GM12878 (cell line): ENCODE measurements around the gene AEBP2. TPM values are rescaled to one million over a fixed set of nuclear protein-coding genes. Genes with fewer than 3 reads are reported as not detected.

Source experiments
- ATAC-seq: fragments of 200-7000 bp; cut with Tn5 transposase; 3 replicates; pipeline ENCODE4 v1.9.1; 2020; ENCODE audit warnings: mild to moderate bottlenecking, moderate library complexity
- BruUV-seq: library from RNA; stranded (reverse); fragments of 400-500 nt; replicated peaks from 2 replicates; lab custom pipeline; 2021; lab: Mats Ljungman, UMichigan
- CTCF ChIA-PET: fragments of 300-600 bp; sonication (Branson Sonifier 250); formaldehyde crosslinking; extraction: SDS; loops from one replicate; lab custom pipeline; 2021; ENCODE audit warnings: inconsistent platforms; lab: Yijun Ruan, JAX
- POLR2A ChIA-PET: fragments of 350-600 bp; formaldehyde crosslinking; extraction: SDS; loops from one replicate; lab custom pipeline; 2021; ENCODE audit warnings: inconsistent platforms; lab: Charles Lee
- RAD21 ChIA-PET: fragments of 300-600 bp; sonication (Branson Sonifier 250); formaldehyde crosslinking; loops from one replicate; lab custom pipeline; 2023; ENCODE audit warnings: antibody characterized with exemption; ENCODE audit not compliant: unreplicated experiment; lab: Charles Lee
- SMC1A ChIA-PET: fragments of 300-600 bp; sonication (Branson Sonifier 250); formaldehyde crosslinking; loops from one replicate; lab custom pipeline; 2023; ENCODE audit not compliant: unreplicated experiment, uncharacterized antibody; lab: Charles Lee
- DNase-seq: peaks from one replicate; pipeline ENCODE4 v3.0.0-alpha.2; 2011; ENCODE audit warnings: low read depth, low spot score
- FAIRE-seq: peaks from 3 replicates; lab custom pipeline; 2011; peaks lifted over from hg19 to GRCh38; lab: Jason Lieb, UNC
- H2AFZ ChIP-seq: 2 replicates; pipeline ENCODE4 v1.6.0; 2011; ENCODE audit warnings: low read depth, low read length, control low read depth; ENCODE audit not compliant: control insufficient read depth
- H3K27ac ChIP-seq: 2 replicates; pipeline ENCODE4 v1.5.1; 2011; ENCODE audit warnings: control low read depth; ENCODE audit not compliant: control insufficient read depth, insufficient read depth
- H3K27me3 ChIP-seq, 2 experiments: replicated peaks in 1 of 2; 2 replicates each; pipeline versions ENCODE4 v1.6.0 to v1.6.1; 2011; ENCODE audit warnings: low read length in 1 of 2; ENCODE audit not compliant: control insufficient read depth in 2 of 2, insufficient read depth in 2 of 2
- H3K36me3 ChIP-seq, 2 experiments: 2 replicates each; pipeline ENCODE4 v1.5.1; 2011; ENCODE audit warnings: low read length in 1 of 2; ENCODE audit not compliant: control insufficient read depth in 2 of 2, insufficient read depth in 2 of 2
- H3K4me1 ChIP-seq: 2 replicates; pipeline ENCODE4 v1.6.1; 2011; ENCODE audit warnings: mild to moderate bottlenecking, low read length, moderate library complexity, mixed read lengths; ENCODE audit not compliant: control insufficient read depth, insufficient read depth
- H3K4me2 ChIP-seq: 2 replicates; pipeline ENCODE4 v1.6.0; 2011; ENCODE audit warnings: control low read depth; ENCODE audit not compliant: control insufficient read depth, insufficient read depth
- H3K4me3 ChIP-seq: fragments of 200-600 bp; sonication (generic); 2 replicates; pipeline ENCODE4 v1.5.1; 2016
- H3K79me2 ChIP-seq: 2 replicates; pipeline ENCODE4 v1.6.0; 2011; ENCODE audit warnings: low read length; ENCODE audit not compliant: control insufficient read depth, insufficient read depth
- H3K9ac ChIP-seq: 2 replicates; pipeline ENCODE4 v1.8.0; 2011; ENCODE audit warnings: low read length, control low read depth, mixed read lengths; ENCODE audit not compliant: control insufficient read depth, insufficient read depth
- H3K9me3 ChIP-seq: replicated peaks from 3 replicates; pipeline ENCODE4 v1.5.1; 2011; ENCODE audit warnings: mild to moderate bottlenecking, low read length; ENCODE audit not compliant: control insufficient read depth, insufficient read depth
- H4K20me1 ChIP-seq: 2 replicates; pipeline ENCODE4 v1.6.0; 2011; ENCODE audit not compliant: control insufficient read depth, insufficient read depth
- EZH2 ChIP-seq: IDR thresholded peaks from 2 replicates; pipeline ENCODE4 v1.6.1; 2012; ENCODE audit warnings: low read depth, mild to moderate bottlenecking, control low read depth, inconsistent platforms, low read length, borderline replicate concordance; ENCODE audit not compliant: control insufficient read depth
- GATAD2B ChIP-seq: fragments of 450-650 bp; conservative IDR thresholded peaks from 2 replicates; pipeline ENCODE4 v1.6.1; 2017; ENCODE audit warnings: low read depth, mild to moderate bottlenecking, moderate library complexity
- IKZF1 ChIP-seq: fragments of 450-650 bp; conservative IDR thresholded peaks from 2 replicates; pipeline ENCODE4 v1.6.1; 2017; ENCODE audit warnings: antibody characterized with exemption, mild to moderate bottlenecking
- JUND ChIP-seq: IDR thresholded peaks from 2 replicates; pipeline ENCODE4 v1.6.1; 2012; ENCODE audit warnings: low read depth, mild to moderate bottlenecking, low read length, improper control_type of control experiment, moderate library complexity
- KDM1A ChIP-seq: fragments of 200-600 bp; sonication (generic); IDR thresholded peaks from 2 replicates; pipeline ENCODE4 v1.6.1; 2016; ENCODE audit warnings: borderline replicate concordance
- MYC ChIP-seq: IDR thresholded peaks from 2 replicates; pipeline ENCODE4 v1.6.1; 2011; ENCODE audit warnings: mild to moderate bottlenecking, low read length, moderate library complexity, inconsistent platforms; ENCODE audit not compliant: insufficient read depth, insufficient replicate concordance, insufficient read length, severe bottlenecking
- NFYB ChIP-seq: IDR thresholded peaks from 2 replicates; pipeline ENCODE4 v1.6.1; 2011; ENCODE audit warnings: low read depth, mild to moderate bottlenecking, low read length, improper control_type of control experiment, moderate library complexity; ENCODE audit not compliant: insufficient read depth
- TBL1XR1 ChIP-seq: IDR thresholded peaks from 2 replicates; pipeline ENCODE4 v1.6.1; 2012; ENCODE audit warnings: low read depth, low read length, improper control_type of control experiment
- ZBTB4 ChIP-seq: fragments of 450-650 bp; formaldehyde crosslinking; IDR thresholded peaks from 2 replicates; pipeline ENCODE4 v1.4.0; 2022; ENCODE audit warnings: mild to moderate bottlenecking, moderate library complexity
- ZNF217 ChIP-seq: fragments of 450-650 bp; IDR thresholded peaks from 2 replicates; pipeline ENCODE4 v1.6.1; 2017; ENCODE audit warnings: antibody characterized with exemption, mild to moderate bottlenecking
- ZNF687 ChIP-seq: fragments of 450-650 bp; IDR thresholded peaks from 2 replicates; pipeline ENCODE4 v1.6.1; 2017; ENCODE audit warnings: mild to moderate bottlenecking, moderate library complexity
- WGBS: methylation state at CpG from one replicate; pipeline ENCODE4 v1.1.6; 2016; ENCODE audit warnings: low lambda C conversion rate; ENCODE audit not compliant: insufficient replicate concordance, insufficient coverage; ENCODE audit errors: missing lambda C conversion rate; 5-methylcytosine and 5-hydroxymethylcytosine counted together
- in situ Hi-C: fragments of 300-500 bp; cut with MboI; formaldehyde crosslinking; loops from 9 replicates; pipeline ENCODE4 v1.14.3; 2018; ENCODE audit warnings: mixed read lengths
- intact Hi-C: fragments of 100-400 bp; cut with micrococcal nuclease; formaldehyde crosslinking; loops from one replicate; pipeline ENCODE4 v1.14.2; 2022; ENCODE audit not compliant: unreplicated experiment
- polyA plus RNA-seq, 11 experiments: library from polyadenylated mRNA; depleted of rRNA in 4 of 11; unstranded in 6 of 11; stranded (reverse) in 5 of 11; fragments of >200 nt; fragmentation: Nextera tagmentation in 4 of 11; fragmentation: Illumina TruSeq in 1 of 11; extraction: Ambion mirVana in 4 of 11; extraction: Trizol in 1 of 11; gene quantifications; 1 replicate in 1 of 11; 2 replicates in 10 of 11; pipeline versions ENCODE4 v1.2.1 to v1.2.3, GENCODE V29; 2011 to 2016; ENCODE audit warnings: inconsistent platforms in 2 of 11, missing spikeins in 2 of 11, low read depth in 1 of 11
- total RNA-seq, 4 experiments: library from RNA; depleted of rRNA in 3 of 4; stranded (reverse); fragments of >200 nt in 3 of 4; fragmentation: Illumina TruSeq in 1 of 4; extraction: Trizol in 1 of 4; gene quantifications; 2 replicates each; pipeline versions ENCODE4 v1.2.1 to v1.2.3, GENCODE V29; 2013 to 2021

Gene AEBP2
- total and polyA plus RNA-seq, 10 of the 15 experiments (the other 5 are each of a cell fraction or from before 2014, with no cell fraction given), result 17.6 to 126 (median 44.8) TPM

GRCh38 chr12:19520646-19521415, 81.5 kb downstream of the AEBP2 start:
- SMC1A ChIA-PET, result no interaction called here
- 64% methylated on average over 5 of the region's 5 CpGs for WGBS
- in situ Hi-C loops, result no loop called here
- FAIRE-seq (peak; percentile 54), DNase-seq (no peak), ATAC-seq (no peak)
- H4K20me1 ChIP-seq, result no peaks in the 10 kb centered on the region
- H3K9ac ChIP-seq, result no peak overlapping the region
- no TSS peak for BruUV-seq
- no peaks in the 10 kb centered on the region for H3K9me3 ChIP-seq
- no peak for TF ChIP-seq TBL1XR1
- no peak for TF ChIP-seq ZNF687
- no peak for TF ChIP-seq ZBTB4 (CRISPR knock-in tag)
- no peak for TF ChIP-seq IKZF1
- TF ChIP-seq GATAD2B, result no peak
- TF ChIP-seq JUND, result no peak
- TF ChIP-seq KDM1A, result no peak
- TF ChIP-seq EZH2, result no peak
- TF ChIP-seq NFYB, result no peak
- TF ChIP-seq ZNF217, result no peak
- TF ChIP-seq MYC, result no peak
- TF ChIP-seq, all 136 proteins: peak for 0
- Histone ChIP-seq H2AFZ (no peak overlapping the region), H3K4me1 (no peaks in the 10 kb centered on the region), H3K36me3 (peaks cover 0 to 1% of the 10 kb centered on the region in 2 experiments; a peak in 2 of 4 replicates), H3K4me2 (no peak overlapping the region), H3K27ac (no peak overlapping the region), H3K27me3 (no peaks in the 10 kb centered on the region), H3K4me3 (no peak overlapping the region), H3K79me2 (no peaks in the 10 kb centered on the region)
- intact Hi-C loops, result no loop called here
- ChIA-PET CTCF (no interaction called here), RAD21 (no interaction called here), POLR2A (no interaction called here)
